WTC11 (cell line): ENCODE measurements around the gene ANTXRL.

Experiments used
- ELF4 ChIP-seq: sonication (generic); formaldehyde crosslinking; IDR thresholded peaks from 2 replicates; pipeline ENCODE4 v1.8.1; 2022; ENCODE audit warnings: low read depth, mild to moderate bottlenecking, moderate library complexity, missing genetic modification reagents
- ZNF121 ChIP-seq: sonication (generic); formaldehyde crosslinking; IDR thresholded peaks from 2 replicates; pipeline ENCODE4 v1.8.0; 2023; ENCODE audit warnings: missing genetic modification reagents
- TF ChIP-seq, protein P1 (sequence below): fragments of 200-600 bp; IDR thresholded peaks from 2 replicates; pipeline ENCODE4 v1.8.0; 2022; ENCODE audit warnings: antibody characterized with exemption
- TF ChIP-seq, protein P2 (sequence below): sonication (generic); formaldehyde crosslinking; IDR thresholded peaks from 2 replicates; pipeline ENCODE4 v1.8.1; 2022; ENCODE audit warnings: mild to moderate bottlenecking, missing genetic modification reagents, moderate library complexity, borderline replicate concordance
- TF ChIP-seq, protein P3 (sequence below): sonication (generic); formaldehyde crosslinking; IDR thresholded peaks from 2 replicates; pipeline ENCODE4 v1.8.1; 2022; ENCODE audit warnings: low read depth, missing genetic modification reagents, borderline replicate concordance
- TF ChIP-seq, protein P4 (sequence below): sonication (generic); formaldehyde crosslinking; IDR thresholded peaks from 2 replicates; pipeline ENCODE4 v1.8.1; 2022; ENCODE audit warnings: low read depth, mild to moderate bottlenecking, moderate library complexity, missing genetic modification reagents, borderline replicate concordance
- TF ChIP-seq, protein P5 (sequence below): sonication (generic); formaldehyde crosslinking; conservative IDR thresholded peaks from 2 replicates; pipeline ENCODE4 v1.8.1; 2022; ENCODE audit warnings: mild to moderate bottlenecking, missing genetic modification reagents
- TF ChIP-seq, protein P6 (sequence below): sonication (generic); formaldehyde crosslinking; IDR thresholded peaks from 2 replicates; pipeline ENCODE4 v1.8.1; 2023; ENCODE audit warnings: mild to moderate bottlenecking, missing genetic modification reagents, moderate library complexity

DNA sequence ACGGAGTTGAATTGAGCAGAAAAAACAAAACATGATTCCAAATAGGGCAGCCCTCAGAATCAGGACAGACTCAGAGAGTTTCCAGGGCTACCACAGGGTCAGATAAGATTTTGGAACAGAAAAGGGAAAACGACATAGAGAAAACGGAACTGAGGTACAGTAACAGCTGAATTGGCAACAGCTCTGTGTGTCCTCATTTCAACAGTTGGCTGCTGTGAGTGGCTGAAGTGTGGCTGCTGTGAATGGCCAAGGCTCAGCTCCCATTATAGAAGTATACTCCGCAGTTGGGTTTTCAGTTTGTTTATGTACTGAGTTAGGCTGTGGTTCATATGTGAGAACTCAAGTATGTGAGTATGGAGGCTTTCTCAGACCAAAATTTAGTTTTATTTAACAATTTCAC is 32.0 kb downstream of the ANTXRL start:
- TF ChIP-seq, protein P1, sequence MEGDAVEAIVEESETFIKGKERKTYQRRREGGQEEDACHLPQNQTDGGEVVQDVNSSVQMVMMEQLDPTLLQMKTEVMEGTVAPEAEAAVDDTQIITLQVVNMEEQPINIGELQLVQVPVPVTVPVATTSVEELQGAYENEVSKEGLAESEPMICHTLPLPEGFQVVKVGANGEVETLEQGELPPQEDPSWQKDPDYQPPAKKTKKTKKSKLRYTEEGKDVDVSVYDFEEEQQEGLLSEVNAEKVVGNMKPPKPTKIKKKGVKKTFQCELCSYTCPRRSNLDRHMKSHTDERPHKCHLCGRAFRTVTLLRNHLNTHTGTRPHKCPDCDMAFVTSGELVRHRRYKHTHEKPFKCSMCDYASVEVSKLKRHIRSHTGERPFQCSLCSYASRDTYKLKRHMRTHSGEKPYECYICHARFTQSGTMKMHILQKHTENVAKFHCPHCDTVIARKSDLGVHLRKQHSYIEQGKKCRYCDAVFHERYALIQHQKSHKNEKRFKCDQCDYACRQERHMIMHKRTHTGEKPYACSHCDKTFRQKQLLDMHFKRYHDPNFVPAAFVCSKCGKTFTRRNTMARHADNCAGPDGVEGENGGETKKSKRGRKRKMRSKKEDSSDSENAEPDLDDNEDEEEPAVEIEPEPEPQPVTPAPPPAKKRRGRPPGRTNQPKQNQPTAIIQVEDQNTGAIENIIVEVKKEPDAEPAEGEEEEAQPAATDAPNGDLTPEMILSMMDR = no peak
- TF ChIP-seq, protein P2, sequence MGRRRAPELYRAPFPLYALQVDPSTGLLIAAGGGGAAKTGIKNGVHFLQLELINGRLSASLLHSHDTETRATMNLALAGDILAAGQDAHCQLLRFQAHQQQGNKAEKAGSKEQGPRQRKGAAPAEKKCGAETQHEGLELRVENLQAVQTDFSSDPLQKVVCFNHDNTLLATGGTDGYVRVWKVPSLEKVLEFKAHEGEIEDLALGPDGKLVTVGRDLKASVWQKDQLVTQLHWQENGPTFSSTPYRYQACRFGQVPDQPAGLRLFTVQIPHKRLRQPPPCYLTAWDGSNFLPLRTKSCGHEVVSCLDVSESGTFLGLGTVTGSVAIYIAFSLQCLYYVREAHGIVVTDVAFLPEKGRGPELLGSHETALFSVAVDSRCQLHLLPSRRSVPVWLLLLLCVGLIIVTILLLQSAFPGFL = no peak
- no peak for TF ChIP-seq ZNF121 (CRISPR knock-in tag)
- TF ChIP-seq, protein P3, sequence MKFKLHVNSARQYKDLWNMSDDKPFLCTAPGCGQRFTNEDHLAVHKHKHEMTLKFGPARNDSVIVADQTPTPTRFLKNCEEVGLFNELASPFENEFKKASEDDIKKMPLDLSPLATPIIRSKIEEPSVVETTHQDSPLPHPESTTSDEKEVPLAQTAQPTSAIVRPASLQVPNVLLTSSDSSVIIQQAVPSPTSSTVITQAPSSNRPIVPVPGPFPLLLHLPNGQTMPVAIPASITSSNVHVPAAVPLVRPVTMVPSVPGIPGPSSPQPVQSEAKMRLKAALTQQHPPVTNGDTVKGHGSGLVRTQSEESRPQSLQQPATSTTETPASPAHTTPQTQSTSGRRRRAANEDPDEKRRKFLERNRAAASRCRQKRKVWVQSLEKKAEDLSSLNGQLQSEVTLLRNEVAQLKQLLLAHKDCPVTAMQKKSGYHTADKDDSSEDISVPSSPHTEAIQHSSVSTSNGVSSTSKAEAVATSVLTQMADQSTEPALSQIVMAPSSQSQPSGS (CRISPR knock-in tag) = no peak
- no peak for TF ChIP-seq ELF4 (CRISPR knock-in tag)
- TF ChIP-seq, protein P4, sequence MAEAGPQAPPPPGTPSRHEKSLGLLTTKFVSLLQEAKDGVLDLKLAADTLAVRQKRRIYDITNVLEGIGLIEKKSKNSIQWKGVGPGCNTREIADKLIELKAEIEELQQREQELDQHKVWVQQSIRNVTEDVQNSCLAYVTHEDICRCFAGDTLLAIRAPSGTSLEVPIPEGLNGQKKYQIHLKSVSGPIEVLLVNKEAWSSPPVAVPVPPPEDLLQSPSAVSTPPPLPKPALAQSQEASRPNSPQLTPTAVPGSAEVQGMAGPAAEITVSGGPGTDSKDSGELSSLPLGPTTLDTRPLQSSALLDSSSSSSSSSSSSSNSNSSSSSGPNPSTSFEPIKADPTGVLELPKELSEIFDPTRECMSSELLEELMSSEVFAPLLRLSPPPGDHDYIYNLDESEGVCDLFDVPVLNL (CRISPR knock-in tag) = no peak
- TF ChIP-seq, protein P5, sequence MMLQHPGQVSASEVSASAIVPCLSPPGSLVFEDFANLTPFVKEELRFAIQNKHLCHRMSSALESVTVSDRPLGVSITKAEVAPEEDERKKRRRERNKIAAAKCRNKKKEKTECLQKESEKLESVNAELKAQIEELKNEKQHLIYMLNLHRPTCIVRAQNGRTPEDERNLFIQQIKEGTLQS (CRISPR knock-in tag) = no peak
- TF ChIP-seq, protein P6, sequence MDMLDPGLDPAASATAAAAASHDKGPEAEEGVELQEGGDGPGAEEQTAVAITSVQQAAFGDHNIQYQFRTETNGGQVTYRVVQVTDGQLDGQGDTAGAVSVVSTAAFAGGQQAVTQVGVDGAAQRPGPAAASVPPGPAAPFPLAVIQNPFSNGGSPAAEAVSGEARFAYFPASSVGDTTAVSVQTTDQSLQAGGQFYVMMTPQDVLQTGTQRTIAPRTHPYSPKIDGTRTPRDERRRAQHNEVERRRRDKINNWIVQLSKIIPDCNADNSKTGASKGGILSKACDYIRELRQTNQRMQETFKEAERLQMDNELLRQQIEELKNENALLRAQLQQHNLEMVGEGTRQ (CRISPR knock-in tag) = no peak
